ENCODE results near the gene DNAH17.

The DNAH17 gene

GRCh38 chr17:78428836-78429617, 148.2 kb downstream of the DNAH17 start:
- DNase-seq (ENCODE audit: low read depth in 2 of 2), result no peak

GRCh38 chr17:78428025-78428575, 149.1 kb downstream of the DNAH17 start:
- no peak for DNase-seq (ENCODE audit: low read depth in 2 of 2)

- no peak for DNase-seq (ENCODE audit: low read depth in 2 of 2)
Observed at GRCh38 chr17:78427140-78427539, 150.1 kb downstream of the DNAH17 start.

- DNase-seq (ENCODE audit: low read depth in 2 of 2), result no peak
Observed at GRCh38 chr17:78426293-78426879, 150.8 kb downstream of the DNAH17 start.

- DNase-seq (ENCODE audit: low read depth in 2 of 2), result no peak
Observed at GRCh38 chr17:78425429-78425828, 151.8 kb downstream of the DNAH17 start.

- DNase-seq (ENCODE audit: low read depth in 2 of 2), result no peak
Observed at GRCh38 chr17:78423961-78424675, 153.1 kb downstream of the DNAH17 start.

GRCh38 chr17:78422872-78423588, 154.2 kb downstream of the DNAH17 start:
- no peak for DNase-seq (ENCODE audit: low read depth in 2 of 2)

- no peak for DNase-seq (ENCODE audit: low read depth in 2 of 2)
Observed at GRCh38 chr17:78422267-78422605, 155.0 kb downstream of the DNAH17 start.

- peak; percentile 25 to 46 for DNase-seq (ENCODE audit: low read depth in 2 of 2)
Observed at GRCh38 chr17:78421534-78422266, 155.5 kb downstream of the DNAH17 start.

GRCh38 chr17:78421084-78421533, 156.1 kb downstream of the DNAH17 start:
- DNase-seq (ENCODE audit: low read depth in 2 of 2), result no peak

GRCh38 chr17:78419970-78420815, 157.0 kb downstream of the DNAH17 start:
- DNase-seq (ENCODE audit: low read depth in 2 of 2), result no peak

- DNase-seq (ENCODE audit: low read depth in 2 of 2), result no peak
Observed at GRCh38 chr17:78418326-78419026, 158.7 kb downstream of the DNAH17 start.

GRCh38 chr17:78417531-78417909, 159.7 kb downstream of the DNAH17 start:
- DNase-seq (ENCODE audit: low read depth in 2 of 2), result no peak

- no peak for DNase-seq (ENCODE audit: low read depth in 2 of 2)
Observed at GRCh38 chr17:78416791-78417530, 160.2 kb downstream of the DNAH17 start.

- no peak for DNase-seq (ENCODE audit: low read depth in 2 of 2)
Observed at GRCh38 chr17:78415821-78416711, 161.1 kb downstream of the DNAH17 start.

GRCh38 chr17:78414178-78415162, 162.7 kb downstream of the DNAH17 start:
- DNase-seq (ENCODE audit: low read depth in 2 of 2), result peak; percentile 9 to 15

- DNase-seq (ENCODE audit: low read depth in 2 of 2), result no peak
Observed at GRCh38 chr17:78412403-78412802, 164.8 kb downstream of the DNAH17 start.
